ENCODE measurements around the gene EMILIN3.

EMILIN3 gene, protein sequence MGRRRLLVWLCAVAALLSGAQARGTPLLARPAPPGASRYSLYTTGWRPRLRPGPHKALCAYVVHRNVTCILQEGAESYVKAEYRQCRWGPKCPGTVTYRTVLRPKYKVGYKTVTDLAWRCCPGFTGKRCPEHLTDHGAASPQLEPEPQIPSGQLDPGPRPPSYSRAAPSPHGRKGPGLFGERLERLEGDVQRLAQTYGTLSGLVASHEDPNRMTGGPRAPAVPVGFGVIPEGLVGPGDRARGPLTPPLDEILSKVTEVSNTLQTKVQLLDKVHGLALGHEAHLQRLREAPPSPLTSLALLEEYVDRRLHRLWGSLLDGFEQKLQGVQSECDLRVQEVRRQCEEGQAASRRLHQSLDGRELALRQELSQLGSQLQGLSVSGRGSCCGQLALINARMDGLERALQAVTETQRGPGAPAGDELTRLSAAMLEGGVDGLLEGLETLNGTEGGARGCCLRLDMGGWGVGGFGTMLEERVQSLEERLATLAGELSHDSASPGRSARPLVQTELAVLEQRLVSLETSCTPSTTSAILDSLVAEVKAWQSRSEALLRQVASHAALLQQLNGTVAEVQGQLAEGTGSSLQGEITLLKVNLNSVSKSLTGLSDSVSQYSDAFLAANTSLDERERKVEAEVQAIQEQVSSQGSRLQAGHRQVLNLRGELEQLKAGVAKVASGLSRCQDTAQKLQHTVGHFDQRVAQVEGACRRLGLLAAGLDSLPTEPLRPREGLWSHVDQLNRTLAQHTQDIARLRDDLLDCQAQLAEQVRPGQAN

GRCh38 chr20:41366546-41367392 is at the start of gene EMILIN3:
Gene EMILIN3 (minus strand): TSS chr20:41366818. CDS start chr20:41366634, 184 bp downstream.
- DNase-seq (ENCODE audit: low read depth in 2 of 2): no peak

DNA sequence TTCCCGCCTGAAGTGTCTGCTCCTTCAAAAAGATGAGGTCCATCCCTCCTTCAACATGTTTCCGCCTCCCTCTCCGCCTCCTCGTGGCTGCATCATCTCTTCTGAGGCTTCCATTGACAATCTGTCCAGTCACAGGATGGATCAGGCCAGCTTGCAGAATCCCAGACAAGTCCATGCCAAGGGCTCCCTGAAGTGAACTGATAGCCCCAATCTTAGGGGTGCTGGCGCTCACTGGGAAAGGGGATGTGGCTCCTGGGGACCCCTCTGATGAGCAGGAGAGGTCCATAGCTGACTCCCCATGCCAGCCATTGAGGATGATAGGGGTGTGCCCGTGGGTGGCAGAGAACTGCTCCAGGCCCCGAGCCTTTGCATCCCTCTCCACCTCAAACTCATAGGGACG is 48.6 kb upstream of the EMILIN3 start:
- no peak for DNase-seq (ENCODE audit: low read depth in 2 of 2)

DNA sequence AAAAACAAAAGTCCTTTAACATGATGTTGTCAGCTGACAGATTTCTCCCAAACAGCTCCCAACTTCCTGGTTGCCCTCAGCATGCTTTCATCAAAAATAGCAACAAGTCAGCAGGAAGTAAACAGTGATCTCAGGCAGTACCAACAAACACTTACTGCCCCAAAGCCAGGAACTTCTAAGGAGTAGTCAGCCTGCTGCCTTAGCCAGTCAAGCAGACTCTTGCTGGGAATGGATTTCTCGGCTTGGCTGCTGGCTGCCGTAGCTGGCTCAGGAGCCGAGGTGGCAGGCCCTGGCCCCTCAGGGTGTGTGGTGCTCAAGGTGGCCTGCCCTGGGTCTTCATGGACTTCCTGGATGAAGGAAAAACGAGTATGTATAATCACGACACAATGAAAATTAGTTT is 46.6 kb upstream of the EMILIN3 start:
- no peak for DNase-seq (ENCODE audit: low read depth in 2 of 2)

DNA sequence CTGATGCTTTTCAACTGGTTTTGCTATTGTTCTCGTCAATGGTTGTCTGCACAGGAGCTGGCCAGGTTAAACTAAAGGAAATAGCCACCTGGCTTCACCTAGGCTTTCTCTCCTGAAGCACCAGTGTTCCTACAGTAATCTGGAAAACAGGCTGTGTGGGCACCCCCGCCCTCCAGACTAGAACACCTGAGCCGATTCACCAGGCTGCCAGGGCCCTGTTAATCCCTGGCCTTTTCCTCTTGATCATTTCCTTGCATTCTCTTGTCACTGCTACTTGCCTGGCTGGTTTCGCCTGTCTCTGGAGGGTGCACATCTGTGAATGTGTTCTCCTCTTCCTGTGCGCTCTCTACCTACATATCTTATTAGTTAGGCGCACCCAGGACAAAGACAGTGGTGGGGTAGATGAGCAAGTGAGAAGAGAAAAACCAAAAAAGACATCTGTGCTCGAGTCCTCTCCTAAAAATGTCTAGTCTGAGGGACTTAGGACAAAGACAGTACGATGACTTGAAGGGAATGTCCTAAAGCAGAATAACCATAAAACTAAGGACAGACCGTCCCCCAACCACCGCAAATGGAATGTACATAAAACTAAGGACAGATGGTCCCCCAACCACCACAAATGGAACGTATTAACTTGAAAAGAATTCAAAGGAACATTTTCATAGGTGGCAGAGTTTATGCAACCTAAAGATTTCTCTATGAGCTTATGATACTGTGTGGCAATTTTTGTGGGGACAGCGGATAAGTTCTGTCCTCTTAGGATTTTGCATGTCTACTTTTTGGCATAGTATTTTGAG is 45.9 kb upstream of the EMILIN3 start:
- no peak for DNase-seq (ENCODE audit: low read depth in 2 of 2)

- no peak for DNase-seq (ENCODE audit: low read depth in 2 of 2)
These were observed 44.8 kb upstream of the EMILIN3 start for GRCh38 chr20:41411391-41411847.

GRCh38 chr20:41408986-41409385 is 42.4 kb upstream of the EMILIN3 start:
- no peak for DNase-seq (ENCODE audit: low read depth in 2 of 2)

DNA sequence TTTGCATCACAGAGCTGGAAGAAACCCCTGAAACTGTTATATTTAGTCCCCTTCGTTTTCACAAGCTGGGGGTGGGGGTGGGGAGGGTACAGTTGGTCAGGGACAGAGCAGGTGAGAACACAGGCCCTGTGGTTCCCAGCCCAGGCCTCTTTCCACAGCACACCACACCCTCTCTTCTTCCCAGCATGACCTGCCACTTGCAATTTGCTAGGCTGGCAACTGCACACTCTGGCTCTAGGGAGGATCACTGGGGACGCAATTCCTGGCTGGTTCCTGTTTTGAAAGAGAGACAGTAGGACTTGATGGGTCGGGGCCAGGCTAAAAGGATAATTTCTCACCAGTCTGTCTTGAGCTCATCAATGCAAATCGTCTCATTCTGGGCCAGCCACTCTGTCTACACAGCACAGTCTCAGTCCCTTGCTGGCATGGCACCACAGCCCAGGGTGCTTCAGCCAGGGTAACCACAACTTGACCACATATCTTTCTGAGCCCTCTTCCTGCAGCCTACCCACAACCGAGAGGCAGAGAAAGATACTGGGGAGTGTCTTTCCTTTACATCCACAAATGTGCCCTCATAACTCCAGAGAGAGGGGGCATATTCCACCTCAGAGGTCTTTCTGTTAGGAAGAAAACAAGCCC is 41.7 kb upstream of the EMILIN3 start:
- no peak for DNase-seq (ENCODE audit: low read depth in 2 of 2)

DNA sequence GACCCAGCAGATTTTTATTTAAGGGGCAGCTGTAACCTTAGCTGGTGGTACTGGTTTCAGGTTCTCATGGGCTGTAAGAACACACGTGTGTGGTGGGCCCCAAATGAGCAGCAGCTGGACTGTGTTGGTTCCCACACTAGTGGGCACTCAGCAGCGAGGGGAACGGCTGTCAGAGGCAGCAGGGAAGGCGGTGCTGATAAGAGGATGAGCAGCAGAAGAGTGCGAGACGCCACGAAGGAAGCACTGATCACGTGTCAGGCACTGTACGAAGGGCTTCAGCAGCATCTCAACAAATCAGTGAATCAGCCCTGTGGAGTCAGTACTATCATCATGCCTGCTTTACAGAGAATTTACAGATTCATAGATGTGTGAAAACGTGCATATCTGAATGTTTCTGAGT is 41.0 kb upstream of the EMILIN3 start:
- DNase-seq (ENCODE audit: low read depth in 2 of 2): no peak

DNA sequence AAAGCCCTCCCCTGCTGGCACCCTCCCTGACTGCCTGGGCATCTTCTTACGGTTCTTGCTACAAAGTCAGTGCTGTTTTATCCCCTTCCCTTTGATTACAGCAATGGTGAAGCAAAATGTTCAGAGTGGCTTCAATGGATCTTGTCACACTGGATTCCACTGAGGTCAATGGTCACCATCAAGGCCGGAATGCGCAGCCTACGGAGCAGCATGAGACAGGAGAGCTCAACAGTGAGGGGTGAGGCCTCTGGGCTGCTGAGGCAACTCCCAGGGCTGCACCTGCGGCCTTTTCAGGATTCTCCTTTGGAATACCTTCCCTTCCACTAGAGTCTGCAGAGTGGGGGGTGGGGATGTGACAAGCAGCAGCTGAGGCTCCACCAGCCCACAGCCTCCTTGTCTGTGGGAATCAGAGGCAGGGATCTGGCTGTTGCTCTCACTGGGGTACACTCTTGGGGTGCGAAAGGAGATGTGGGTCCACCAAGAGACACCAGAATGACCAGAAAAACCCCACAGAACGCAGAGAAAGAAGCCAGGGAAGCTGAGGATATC is 40.4 kb upstream of the EMILIN3 start:
- no peak for DNase-seq (ENCODE audit: low read depth in 2 of 2)

GRCh38 chr20:41406353-41406752 is 39.7 kb upstream of the EMILIN3 start:
- no peak for DNase-seq (ENCODE audit: low read depth in 2 of 2)

DNA sequence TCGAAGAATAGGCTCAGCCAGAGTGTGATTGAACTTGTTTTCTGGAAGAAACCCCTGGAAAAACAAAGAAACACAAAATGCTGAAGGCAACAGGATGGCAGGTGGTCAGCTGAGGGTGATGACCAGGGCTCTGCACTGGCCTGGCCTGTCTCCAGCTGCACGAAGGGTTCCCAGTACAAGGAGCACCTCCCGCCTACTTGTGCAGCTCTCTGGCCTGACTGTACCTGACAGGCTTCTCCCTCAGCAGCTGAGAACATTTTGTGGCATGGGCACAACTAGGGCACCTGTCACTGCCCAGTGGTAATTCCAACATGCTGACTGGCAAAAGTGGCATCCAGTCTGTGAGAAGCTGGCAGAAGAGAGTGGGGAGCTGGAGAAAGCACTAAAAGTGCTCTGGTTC is 38.8 kb upstream of the EMILIN3 start:
- no peak for DNase-seq (ENCODE audit: low read depth in 2 of 2)

DNA sequence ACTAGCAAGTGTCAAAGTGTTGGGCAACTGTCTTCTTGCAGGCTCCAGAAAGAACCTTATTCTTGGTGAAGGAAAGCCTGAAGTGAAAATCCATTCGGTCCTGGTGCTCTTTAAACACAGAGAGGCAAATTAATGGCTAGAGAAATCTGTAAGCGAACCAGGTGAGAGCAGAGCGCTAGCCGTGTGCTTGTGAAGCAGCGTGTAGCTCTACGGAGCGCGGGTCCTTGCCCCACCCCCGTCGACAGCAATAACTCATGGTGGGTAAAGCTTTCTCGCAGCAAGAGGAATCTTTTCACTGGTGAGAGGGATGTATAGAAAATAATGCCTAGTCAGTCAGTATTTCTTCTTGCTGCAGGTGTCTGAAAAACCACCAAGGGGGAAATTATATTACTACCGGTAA is 37.0 kb upstream of the EMILIN3 start:
- DNase-seq (ENCODE audit: low read depth in 2 of 2): no peak

- DNase-seq (ENCODE audit: low read depth in 2 of 2): no peak
These were observed 31.8 kb upstream of the EMILIN3 start for GRCh38 chr20:41398408-41398807.

DNA sequence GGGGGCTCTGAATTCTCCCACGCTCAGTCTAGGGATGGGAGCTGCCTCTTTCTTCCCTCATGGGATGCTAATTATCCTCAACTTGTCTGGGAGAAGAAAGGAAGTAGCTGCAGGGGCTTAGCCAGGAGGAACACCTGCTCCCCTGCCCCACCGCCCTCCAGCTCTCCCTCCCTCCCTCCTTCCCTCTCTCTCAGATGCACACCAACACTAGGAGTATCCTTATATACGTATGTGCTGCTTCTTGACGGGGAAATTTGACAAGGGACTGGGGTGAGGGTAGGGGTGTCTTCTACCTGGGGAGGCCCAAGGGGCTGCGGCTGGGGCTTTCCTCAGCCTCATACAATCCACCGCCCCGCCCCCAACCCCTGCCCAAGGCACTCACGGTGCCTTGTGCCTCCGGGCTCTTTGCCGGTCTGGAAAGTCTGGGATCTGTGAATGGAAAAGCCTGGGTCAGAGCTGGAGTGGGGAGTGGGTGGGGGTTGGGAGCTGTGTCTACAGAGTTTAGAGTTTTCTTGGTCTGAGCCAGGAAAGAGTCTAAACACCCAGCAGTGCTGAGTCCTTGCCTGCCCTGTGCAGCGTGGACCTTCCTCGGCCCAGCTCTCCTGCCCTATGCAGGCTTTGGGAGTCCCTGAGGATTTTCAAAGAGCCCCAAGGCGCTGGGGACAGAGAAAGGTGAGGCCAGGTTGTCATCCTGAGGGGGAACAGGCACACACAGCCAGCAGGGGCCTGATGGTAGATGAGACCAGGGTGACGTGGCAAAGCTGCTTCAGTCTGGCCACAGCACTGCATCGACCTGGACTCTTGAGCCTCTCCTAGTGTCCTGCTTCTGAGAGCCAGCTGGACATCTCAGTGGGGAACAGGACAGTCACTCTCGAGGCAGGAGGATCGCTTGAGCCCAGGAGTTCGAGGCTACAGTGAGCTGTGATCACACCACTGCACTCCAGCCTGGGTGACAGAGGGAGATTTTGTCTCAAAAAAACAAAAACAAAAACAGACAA is 29.3 kb upstream of the EMILIN3 start:
- no peak for DNase-seq (ENCODE audit: low read depth in 2 of 2)

GRCh38 chr20:41394931-41395666 is 28.5 kb upstream of the EMILIN3 start:
- DNase-seq (ENCODE audit: low read depth in 2 of 2): no peak

GRCh38 chr20:41394081-41394480 is 27.5 kb upstream of the EMILIN3 start:
- DNase-seq (ENCODE audit: low read depth in 2 of 2): no peak

DNA sequence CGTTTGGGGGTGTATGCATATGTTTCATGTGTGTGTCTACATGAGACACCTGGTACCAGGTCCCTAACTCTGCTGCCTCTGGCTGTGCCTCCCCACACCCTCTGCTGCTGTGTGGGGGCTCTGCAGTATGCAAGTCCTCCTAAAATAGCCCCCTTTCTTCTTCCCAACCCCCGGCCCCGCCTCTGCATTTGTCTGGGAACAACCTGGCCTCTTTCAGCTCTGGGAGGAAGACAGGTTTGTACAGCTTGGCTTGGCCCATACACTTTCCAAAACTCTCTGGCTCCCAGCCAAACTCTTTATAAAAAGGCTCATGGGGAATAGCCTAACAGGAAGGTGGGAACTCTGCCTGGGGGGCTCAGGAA is 27.1 kb upstream of the EMILIN3 start:
- no peak for DNase-seq (ENCODE audit: low read depth in 2 of 2)

DNA sequence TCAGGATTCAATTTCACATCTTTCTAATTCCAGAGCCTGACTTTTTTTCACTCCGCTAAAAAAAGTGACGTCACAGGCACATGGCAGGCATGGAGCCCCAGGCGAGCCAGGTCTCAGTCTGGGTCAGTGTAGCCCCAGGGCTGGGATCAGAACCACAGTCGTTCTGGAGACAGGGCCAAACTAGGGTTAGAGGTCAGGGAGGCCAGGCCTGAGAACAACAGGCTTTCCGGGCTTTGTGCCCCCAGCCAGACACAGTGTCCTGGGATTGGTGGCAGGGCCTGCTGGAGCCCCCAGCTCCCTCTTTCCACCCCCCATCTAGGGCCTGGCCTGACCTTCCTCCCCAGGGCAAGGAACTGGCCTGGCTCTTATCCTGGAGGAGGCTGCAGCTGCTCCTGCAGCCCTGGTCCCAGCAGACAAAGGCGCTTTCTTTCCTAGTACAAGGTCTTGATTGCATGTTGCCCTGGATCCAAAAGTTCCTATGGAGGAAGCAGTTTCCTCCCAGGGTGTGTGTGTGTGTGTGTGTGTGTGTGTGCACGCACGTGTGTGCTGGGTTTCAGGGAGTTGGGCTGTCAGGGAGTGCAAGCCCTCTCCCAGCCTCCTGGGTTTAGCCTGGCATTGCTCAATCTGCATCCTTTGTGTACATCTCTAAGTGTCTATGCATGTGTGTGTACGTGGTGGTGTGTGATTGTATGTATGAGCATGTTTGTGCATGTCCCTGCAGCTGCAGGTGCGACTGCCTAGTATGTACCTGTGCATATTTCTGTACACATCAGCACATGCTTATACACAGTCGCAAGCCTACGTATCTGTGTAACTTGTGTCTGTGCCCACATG is 26.5 kb upstream of the EMILIN3 start:
- DNase-seq (ENCODE audit: low read depth in 2 of 2): no peak
